GM21515 (cell line): Measurements from ENCODE around the gene ARHGAP25.

Source experiments
- ATAC-seq: cut with Tn5 transposase; IDR thresholded peaks from one replicate; pipeline ENCODE4 v1.9.1; 2021; ENCODE audit not compliant: unreplicated experiment

Gene ARHGAP25

GRCh38 chr2:68742626-68743415 is 8.2 kb downstream of the ARHGAP25 start:
- no peak for ATAC-seq

GRCh38 chr2:68743531-68743930 is 8.9 kb downstream of the ARHGAP25 start:
- ATAC-seq, result no peak

- ATAC-seq, result no peak
Measured at GRCh38 chr2:68744366-68744912, 9.8 kb downstream of the ARHGAP25 start.

DNA sequence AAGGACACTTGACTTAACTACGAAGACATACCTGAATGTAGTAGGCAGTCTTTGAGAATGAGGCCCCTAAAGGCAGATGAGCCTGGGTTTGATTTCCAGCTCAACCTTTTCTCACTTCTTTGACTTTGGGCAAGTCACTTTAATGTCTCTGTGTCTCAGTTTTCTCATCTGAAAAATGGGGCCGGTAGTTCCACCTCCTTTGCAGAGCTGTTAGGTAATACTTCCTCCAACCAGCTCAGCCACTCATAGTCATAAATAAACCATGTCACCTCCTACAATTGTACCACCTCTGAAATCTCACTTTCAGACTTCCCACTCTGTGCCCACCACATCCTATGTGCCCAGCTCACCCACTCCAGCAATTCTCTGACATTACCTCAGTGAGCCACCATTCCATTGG is 10.4 kb downstream of the ARHGAP25 start:
- ATAC-seq, result no peak

- no peak for ATAC-seq
Measured at GRCh38 chr2:68746408-68746807, 11.8 kb downstream of the ARHGAP25 start.

- no peak for ATAC-seq
Measured at GRCh38 chr2:68747413-68747812, 12.8 kb downstream of the ARHGAP25 start.

- ATAC-seq, result no peak
Measured at GRCh38 chr2:68747900-68748299, 13.3 kb downstream of the ARHGAP25 start.

DNA sequence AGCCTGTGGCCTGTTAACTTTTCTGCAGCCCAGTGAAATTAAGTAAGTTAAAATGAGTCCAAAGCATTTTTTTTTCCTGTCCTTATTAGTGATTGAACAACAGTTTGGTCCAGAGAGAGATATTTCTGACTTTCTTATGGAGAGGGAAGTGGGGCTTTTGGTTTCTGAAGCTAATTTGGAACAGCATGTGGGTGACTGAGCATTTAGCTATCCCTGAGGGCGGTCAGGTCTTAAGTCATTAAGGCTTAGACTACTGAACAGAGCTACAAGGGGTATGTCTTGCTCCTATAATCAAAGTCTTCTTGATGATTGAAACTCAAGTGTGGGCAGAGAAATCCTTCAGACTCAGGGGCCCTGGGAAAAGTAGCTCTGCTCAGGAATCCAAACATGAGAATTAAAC is 14.0 kb downstream of the ARHGAP25 start:
- no peak for ATAC-seq

DNA sequence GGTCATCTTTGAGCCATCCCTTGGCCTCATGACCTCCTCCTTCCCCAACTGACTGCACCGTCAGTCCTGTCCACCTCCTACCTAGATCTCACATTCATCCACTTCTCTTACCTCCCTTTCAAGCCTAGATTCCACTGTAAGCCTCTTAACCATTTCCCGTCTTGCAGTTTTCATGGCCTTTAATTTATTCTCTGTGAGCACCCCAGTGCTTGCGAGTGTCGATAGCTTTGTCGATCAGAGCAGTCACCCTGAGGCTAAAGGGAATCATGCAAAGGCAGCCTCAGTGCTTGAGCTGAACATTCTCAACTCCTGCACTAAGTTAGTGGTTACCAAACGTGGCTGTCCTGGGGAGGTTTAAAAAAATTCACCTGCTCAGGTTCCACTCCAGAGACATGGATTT is 14.7 kb downstream of the ARHGAP25 start:
- no peak for ATAC-seq

GRCh38 chr2:68750592-68751396 is 16.2 kb downstream of the ARHGAP25 start:
- ATAC-seq, result no peak

GRCh38 chr2:68751397-68752339 is 17.1 kb downstream of the ARHGAP25 start:
- peak; percentile 88 for ATAC-seq

DNA sequence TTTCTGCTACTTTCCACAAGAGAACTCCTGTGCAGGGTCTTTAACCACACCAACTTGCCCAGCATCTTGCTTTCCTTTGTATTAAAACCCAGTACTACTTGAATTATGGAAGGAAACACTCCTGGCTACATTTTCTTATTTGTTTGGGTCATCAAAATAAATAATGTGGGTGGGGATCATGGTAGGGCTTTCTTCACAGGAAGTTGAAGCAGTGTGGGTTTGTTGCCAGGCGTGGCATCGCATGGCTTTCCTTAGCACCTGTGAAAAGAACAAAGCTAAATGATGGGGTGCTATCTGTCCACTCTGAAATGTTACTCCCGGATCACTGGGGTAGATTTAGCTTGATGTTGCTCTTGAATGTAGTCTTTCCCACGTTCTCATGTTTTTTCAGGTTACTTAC is 18.7 kb downstream of the ARHGAP25 start:
- no peak for ATAC-seq

- ATAC-seq, result no peak
Measured at GRCh38 chr2:68755071-68755470, 20.5 kb downstream of the ARHGAP25 start.

- no peak for ATAC-seq
Measured at GRCh38 chr2:68756178-68756577, 21.6 kb downstream of the ARHGAP25 start.

GRCh38 chr2:68757081-68757480 is 22.5 kb downstream of the ARHGAP25 start:
- no peak for ATAC-seq

- ATAC-seq, result no peak
Measured at GRCh38 chr2:68762100-68762499, 27.5 kb downstream of the ARHGAP25 start.

DNA sequence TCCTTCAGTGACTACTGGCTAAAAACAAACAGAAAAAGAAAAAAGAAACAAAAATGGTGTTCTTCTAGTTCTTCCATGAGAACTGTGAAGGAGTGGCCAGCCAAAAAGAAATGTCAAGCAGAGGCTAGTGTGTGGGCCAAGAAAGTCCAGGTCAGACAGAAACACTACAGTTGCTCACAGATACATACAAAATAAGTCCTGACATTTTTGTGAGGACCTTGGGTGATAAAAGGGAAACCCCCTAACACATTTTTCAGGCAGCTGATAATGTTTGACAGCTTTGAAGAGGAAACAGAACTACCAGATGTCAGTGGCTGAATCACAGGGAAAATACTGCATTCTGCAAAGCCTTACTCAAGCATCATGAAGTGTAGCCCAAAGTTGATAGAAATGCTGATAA is 28.1 kb downstream of the ARHGAP25 start:
- ATAC-seq, result no peak

DNA sequence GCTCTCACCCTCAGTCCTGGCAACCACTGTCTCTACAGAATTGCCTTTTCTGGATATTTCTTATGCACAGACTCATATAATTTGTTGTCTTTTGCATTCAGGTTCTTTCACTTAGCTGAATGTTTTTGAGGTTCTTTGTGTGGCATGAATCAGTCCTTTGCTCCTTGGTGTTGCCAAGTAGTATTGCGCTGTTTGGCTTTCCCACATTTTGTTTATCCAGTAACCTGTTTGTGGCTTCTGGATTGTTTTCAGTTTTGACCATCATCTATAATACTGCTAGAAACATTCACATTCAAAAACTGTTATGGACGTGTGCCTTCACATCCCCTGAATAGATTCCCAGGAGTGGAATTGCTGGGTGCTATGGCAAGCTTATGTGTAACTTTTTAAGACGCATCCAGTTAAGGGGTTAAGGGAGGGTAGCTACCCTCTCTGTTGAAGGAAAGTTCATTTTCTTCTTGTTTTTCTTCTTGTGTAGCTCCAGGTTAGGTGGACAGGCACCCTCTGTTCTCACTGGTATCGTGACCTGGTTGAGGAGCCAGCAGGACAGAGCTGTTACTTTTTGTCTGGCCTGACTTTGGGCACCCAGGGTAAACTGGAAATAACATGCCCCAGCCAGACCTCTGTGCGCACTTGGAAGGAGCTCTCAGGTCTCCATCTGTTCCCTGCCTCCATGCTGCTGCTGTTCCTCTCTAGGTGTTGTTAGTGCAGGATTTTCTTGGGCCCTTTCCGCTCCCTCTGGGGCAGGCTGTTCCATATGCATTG is 29.6 kb downstream of the ARHGAP25 start:
- no peak for ATAC-seq

- no peak for ATAC-seq
Measured at GRCh38 chr2:68764806-68765311, 30.2 kb downstream of the ARHGAP25 start.
